A673 (cell line): ENCODE data around the gene ADAT3. TPM values are rescaled to one million over a fixed set of nuclear protein-coding genes. Genes with fewer than 3 reads are reported as not detected.

ENCODE experiments used
- BruUV-seq: library from RNA; stranded (reverse); fragments of 400-500 nt; replicated peaks from 2 replicates; lab custom pipeline; 2021; lab: Mats Ljungman, UMichigan
- CTCF ChIA-PET: fragments of 300-600 bp; sonication (Branson Sonifier 250); formaldehyde crosslinking; loops from one replicate; lab custom pipeline; 2022; ENCODE audit warnings: antibody characterized with exemption; lab: Charles Lee
- POLR2A ChIA-PET: fragments of 300-600 bp; sonication (Branson Sonifier 250); formaldehyde crosslinking; loops from one replicate; lab custom pipeline; 2022; ENCODE audit warnings: antibody characterized with exemption; ENCODE audit not compliant: low non-redundant PET; lab: Charles Lee
- DNase-seq: peaks from one replicate; pipeline ENCODE4 v3.0.0-alpha.2; 2015; ENCODE audit warnings: low spot score
- H3K27ac ChIP-seq: fragments of 200-600 bp; sonication (generic); 2 replicates; pipeline ENCODE4 v1.5.1; 2016; ENCODE audit warnings: mixed run types, low read depth, mild to moderate bottlenecking, mixed read lengths, antibody characterized with exemption, low read length; ENCODE audit not compliant: poor library complexity, severe bottlenecking
- H3K27me3 ChIP-seq: fragments of 200-600 bp; sonication (generic); replicated peaks from 2 replicates; pipeline ENCODE4 v1.6.1; 2017; ENCODE audit warnings: mixed run types, low read depth, mild to moderate bottlenecking, mixed read lengths, antibody characterized with exemption, low read length; ENCODE audit not compliant: insufficient read depth, poor library complexity
- H3K36me3 ChIP-seq: fragments of 200-600 bp; sonication (generic); 2 replicates; pipeline ENCODE4 v1.6.1; 2016; ENCODE audit warnings: mixed run types, mild to moderate bottlenecking, mixed read lengths, antibody characterized with exemption, low read length; ENCODE audit not compliant: insufficient read depth, poor library complexity, severe bottlenecking
- H3K4me1 ChIP-seq: fragments of 200-600 bp; sonication (generic); 2 replicates; pipeline ENCODE4 v1.6.1; 2017; ENCODE audit warnings: mixed run types, mild to moderate bottlenecking, mixed read lengths, antibody characterized with exemption, low read length; ENCODE audit not compliant: insufficient read depth, poor library complexity, severe bottlenecking
- H3K4me3 ChIP-seq: fragments of 200-600 bp; sonication (generic); 2 replicates; pipeline ENCODE4 v1.5.1; 2016; ENCODE audit warnings: low read depth, mixed run types, mild to moderate bottlenecking, mixed read lengths, low read length; ENCODE audit not compliant: poor library complexity, severe bottlenecking
- H3K9me3 ChIP-seq: fragments of 200-600 bp; sonication (generic); 2 replicates; pipeline ENCODE4 v1.6.1; 2016; ENCODE audit warnings: mixed run types, low read depth, mild to moderate bottlenecking, mixed read lengths, antibody characterized with exemption, low read length; ENCODE audit not compliant: poor library complexity, severe bottlenecking
- EZH2 ChIP-seq: fragments of 200-600 bp; sonication (generic); IDR thresholded peaks from 2 replicates; pipeline ENCODE4 v1.6.1; 2017; ENCODE audit warnings: borderline replicate concordance, low read depth, mild to moderate bottlenecking, mixed read lengths, antibody characterized with exemption, low read length; ENCODE audit not compliant: poor library complexity, severe bottlenecking
- intact Hi-C: fragments of 100-400 bp; cut with micrococcal nuclease; formaldehyde crosslinking; loops from one replicate; pipeline ENCODE4 v1.10.0; 2022; ENCODE audit not compliant: unreplicated experiment
- total RNA-seq: library from RNA; stranded (reverse); gene quantifications from 2 replicates; pipeline ENCODE4 v1.2.3, GENCODE V29; 2021
- TF ChIP-seq, protein P1 (sequence below): fragments of 300-800, 200-600 bp; sonication (generic); conservative IDR thresholded peaks from 2 replicates; pipeline ENCODE4 v1.5.1; 2017; ENCODE audit warnings: low read depth, mild to moderate bottlenecking, antibody characterized with exemption, low read length, moderate library complexity, mixed read lengths

Gene ADAT3
- total RNA-seq, 1 experiment from 2014 or later, result 18.0 TPM

DNA sequence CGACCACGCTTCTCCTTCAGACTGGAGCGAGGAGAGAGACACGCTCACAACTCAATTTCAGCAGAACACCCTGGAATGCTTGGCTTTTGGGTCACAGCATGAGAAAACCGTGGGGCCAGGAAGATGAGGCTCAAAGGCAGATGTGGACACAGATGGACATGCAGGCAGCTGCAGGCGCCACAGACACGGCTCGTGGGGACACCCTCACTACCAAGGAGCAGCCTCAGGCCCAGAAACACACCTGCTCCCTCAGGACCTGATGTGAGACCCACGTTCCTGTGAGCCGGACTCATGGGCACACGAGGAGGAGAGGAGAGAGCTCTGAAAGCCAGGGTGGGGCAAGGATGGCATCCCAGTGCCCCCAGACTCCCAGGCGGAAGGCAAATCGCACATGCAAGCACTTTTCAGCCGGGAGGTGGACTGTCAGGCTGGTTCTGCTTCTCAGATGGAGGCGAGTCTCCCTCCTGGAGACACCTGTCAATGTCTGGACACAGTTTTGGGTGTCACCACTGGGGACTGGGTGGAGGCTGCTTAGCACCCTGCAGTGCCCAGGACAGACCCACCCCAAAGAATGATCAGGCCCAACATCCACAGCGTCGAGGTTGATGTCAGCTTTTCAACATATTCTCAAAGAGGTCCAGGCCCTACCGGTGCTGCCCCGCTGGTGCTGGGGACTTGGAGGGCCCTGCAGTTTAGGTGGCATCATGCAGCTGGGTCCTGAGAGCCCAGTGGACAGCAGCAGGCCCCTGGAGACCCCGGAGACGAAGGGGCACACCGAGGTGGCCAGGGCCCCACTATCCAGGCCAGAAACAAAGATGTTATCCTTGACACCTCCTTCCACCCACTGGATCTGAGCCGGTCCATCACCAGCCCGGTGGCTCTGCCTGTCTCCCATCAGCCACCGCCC lies 22.2 kb upstream of the ADAT3 start:
- BruUV-seq, result no TSS peak
- DNase-seq, result no peak
- no peaks in the 10 kb centered on the region for H3K36me3 ChIP-seq
- H3K4me1 ChIP-seq, result peaks cover 7% of the 10 kb centered on the region
- CTCF ChIA-PET, result no interaction called here
- peak overlapping the region; percentile 18 for H3K27ac ChIP-seq
- POLR2A ChIA-PET, result no interaction called here
- intact Hi-C loops, result no loop called here
- no peaks in the 10 kb centered on the region for H3K27me3 ChIP-seq
- peak overlapping the region; percentile 94 for H3K4me3 ChIP-seq
- TF ChIP-seq, protein P1, sequence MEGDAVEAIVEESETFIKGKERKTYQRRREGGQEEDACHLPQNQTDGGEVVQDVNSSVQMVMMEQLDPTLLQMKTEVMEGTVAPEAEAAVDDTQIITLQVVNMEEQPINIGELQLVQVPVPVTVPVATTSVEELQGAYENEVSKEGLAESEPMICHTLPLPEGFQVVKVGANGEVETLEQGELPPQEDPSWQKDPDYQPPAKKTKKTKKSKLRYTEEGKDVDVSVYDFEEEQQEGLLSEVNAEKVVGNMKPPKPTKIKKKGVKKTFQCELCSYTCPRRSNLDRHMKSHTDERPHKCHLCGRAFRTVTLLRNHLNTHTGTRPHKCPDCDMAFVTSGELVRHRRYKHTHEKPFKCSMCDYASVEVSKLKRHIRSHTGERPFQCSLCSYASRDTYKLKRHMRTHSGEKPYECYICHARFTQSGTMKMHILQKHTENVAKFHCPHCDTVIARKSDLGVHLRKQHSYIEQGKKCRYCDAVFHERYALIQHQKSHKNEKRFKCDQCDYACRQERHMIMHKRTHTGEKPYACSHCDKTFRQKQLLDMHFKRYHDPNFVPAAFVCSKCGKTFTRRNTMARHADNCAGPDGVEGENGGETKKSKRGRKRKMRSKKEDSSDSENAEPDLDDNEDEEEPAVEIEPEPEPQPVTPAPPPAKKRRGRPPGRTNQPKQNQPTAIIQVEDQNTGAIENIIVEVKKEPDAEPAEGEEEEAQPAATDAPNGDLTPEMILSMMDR, result no peak
- no peak for TF ChIP-seq EZH2
- H3K9me3 ChIP-seq, result no peaks in the 10 kb centered on the region

DNA sequence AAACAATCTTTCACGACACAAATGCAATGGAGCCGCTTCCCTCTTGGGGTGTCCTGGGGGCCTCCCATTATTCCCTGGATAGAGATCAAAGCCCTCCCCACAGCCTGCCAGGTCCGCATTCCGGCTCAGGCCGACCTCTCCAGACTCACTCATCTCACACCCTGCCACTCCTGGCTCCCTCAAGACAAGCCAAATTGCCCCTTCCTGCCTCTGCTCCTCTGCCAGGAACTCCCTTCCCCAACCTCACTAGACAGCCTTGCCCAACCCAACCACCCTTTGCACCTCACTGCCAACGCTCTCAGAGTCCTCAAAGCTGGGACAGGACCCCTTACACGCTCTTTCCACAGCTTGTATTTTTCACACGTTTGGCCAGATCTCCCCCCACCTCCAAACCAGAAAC lies 21.4 kb upstream of the ADAT3 start:
- H3K36me3 ChIP-seq, result no peaks in the 10 kb centered on the region
- intact Hi-C loops, result no loop called here
- ChIA-PET CTCF (interaction anchor here (0.6 kb wide), 1 partner anchor 45 kb away, joined by 9 read pairs; no protein-coding TSS in a partner anchor), POLR2A (no interaction called here)
- H3K9me3 ChIP-seq, result no peaks in the 10 kb centered on the region
- TF ChIP-seq EZH2, result no peak
- TF ChIP-seq, protein P1, result no peak
- peak overlapping the region; percentile 18 for H3K27ac ChIP-seq
- H3K4me1 ChIP-seq, result peaks cover 7% of the 10 kb centered on the region
- no peaks in the 10 kb centered on the region for H3K27me3 ChIP-seq
- H3K4me3 ChIP-seq, result peak overlapping the region; percentile 94
- DNase-seq, result no peak
- BruUV-seq, result no TSS peak

GRCh38 chr19:1884291-1884718 lies 20.9 kb upstream of the ADAT3 start:
- TF ChIP-seq, protein P1, result no peak
- no peak for TF ChIP-seq EZH2
- Histone ChIP-seq H3K27ac (peak overlapping the region; percentile 64), H3K4me1 (peaks cover 7% of the 10 kb centered on the region), H3K27me3 (no peaks in the 10 kb centered on the region), H3K4me3 (peak overlapping the region; percentile 94), H3K36me3 (no peaks in the 10 kb centered on the region), H3K9me3 (no peaks in the 10 kb centered on the region)
- ChIA-PET CTCF (interaction anchor here (0.6 kb wide), 1 partner anchor 44 kb away, joined by 9 read pairs; no protein-coding TSS in a partner anchor), POLR2A (interaction anchor here (0.6 kb wide), 1 partner anchor 488 kb away, joined by 3 read pairs; no protein-coding TSS in a partner anchor)
- DNase-seq, result no peak
- intact Hi-C loops, result no loop called here
- BruUV-seq, result no TSS peak
